ENCODE results near the gene LRRC61.

LRRC61 gene

DNA sequence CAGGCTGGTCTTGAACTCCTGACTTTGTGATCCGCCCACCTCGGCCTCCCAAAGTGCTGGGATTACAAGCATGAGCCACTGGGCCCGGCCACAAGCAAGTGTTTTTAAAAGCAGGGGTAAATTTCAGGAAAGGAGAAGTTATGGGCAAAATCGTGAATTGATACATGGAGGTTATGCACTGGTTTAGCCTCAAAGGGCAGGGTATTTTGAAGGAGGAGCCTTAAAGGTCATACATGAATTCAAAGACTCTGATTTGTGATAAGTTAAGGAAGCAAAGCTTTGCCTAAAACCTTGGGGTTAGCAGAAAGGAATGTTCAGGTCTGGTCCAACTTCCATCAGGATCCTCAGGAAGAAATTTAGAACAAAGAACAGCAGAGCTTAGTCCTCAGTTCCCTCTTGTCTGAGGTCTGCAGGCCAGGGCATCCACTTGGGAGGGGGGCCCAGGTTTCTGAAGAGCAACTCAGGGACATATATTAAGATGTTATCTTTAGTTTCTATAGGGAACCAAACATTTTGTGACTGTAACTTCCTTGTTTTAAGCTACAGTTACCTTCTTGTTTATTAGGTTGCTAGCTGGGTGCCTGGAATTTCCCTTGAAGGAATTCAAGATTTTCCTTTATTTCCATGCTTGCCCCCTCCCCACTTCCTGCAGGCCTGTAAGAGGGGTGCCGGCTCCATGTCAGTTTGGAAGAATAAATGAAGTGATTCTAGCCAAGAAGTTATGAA is 42.7 kb downstream of the LRRC61 start:
- TF ChIP-seq GATA2 (IDR thresholded peaks at IDR 0.05; ENCODE audit: low read depth, low read length) (no peak), GATA3 (IDR thresholded peaks at IDR 0.05; ENCODE audit: low read depth, low read length) (no peak)

- TF ChIP-seq GATA3 (IDR thresholded peaks at IDR 0.05; ENCODE audit: low read depth, low read length) (no peak), GATA2 (IDR thresholded peaks at IDR 0.05; ENCODE audit: low read depth, low read length) (no peak)
These were observed 44.5 kb downstream of the LRRC61 start for GRCh38 chr7:150367677-150368095.

GRCh38 chr7:150368096-150368883 is 45.1 kb downstream of the LRRC61 start, which contains the start of gene REPIN1:
TSS of gene REPIN1 (plus strand) at chr7:150368822. CDS start at chr7:150369712, 890 bp downstream.
- TF ChIP-seq GATA2 (IDR thresholded peaks at IDR 0.05; ENCODE audit: low read depth, low read length), result no peak
- no peak for TF ChIP-seq GATA3 (IDR thresholded peaks at IDR 0.05; ENCODE audit: low read depth, low read length)

GRCh38 chr7:150368884-150369747 is 46.0 kb downstream of the LRRC61 start:
- TF ChIP-seq GATA2 (IDR thresholded peaks at IDR 0.05; ENCODE audit: low read depth, low read length), result no peak
- no peak for TF ChIP-seq GATA3 (IDR thresholded peaks at IDR 0.05; ENCODE audit: low read depth, low read length)

DNA sequence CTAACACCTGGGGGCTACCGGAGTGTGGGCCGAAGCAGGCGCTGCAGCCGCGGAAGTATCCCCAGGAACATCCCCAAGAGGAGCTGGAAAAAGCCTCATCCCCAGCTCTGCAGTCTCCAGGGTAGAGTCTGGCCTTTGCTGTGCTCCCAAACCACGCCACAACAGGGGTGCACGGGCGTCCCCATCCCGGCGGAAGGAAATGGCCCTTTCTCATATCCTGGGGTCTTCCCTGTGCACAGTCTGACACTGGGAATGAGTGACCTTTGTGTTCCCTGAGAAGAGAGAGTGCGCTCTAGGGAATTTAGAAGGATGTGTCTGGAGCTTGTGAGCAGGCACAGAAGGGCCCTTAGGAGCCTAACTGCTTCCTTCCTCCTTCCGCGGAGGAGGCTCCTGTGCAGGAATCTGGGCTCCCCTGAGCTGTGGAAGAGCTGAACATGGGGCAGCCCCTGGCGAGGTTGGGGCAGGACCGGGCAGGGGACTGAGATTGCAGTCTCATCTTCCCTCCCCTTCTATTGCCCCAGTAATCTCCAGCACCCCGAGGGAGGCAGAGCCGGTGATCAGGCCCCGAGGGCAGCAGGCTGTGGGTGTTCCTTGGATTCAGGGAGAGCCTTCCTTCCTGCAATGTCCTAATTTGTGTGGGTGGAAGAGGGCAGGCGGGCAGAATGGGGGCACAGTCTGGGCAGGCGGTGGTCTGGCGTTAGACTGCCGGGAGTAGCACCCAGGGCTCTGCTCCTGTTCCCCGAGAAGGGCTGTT is 46.8 kb downstream of the LRRC61 start:
- TF ChIP-seq GATA2 (IDR thresholded peaks at IDR 0.05; ENCODE audit: low read depth, low read length), result no peak
- no peak for TF ChIP-seq GATA3 (IDR thresholded peaks at IDR 0.05; ENCODE audit: low read depth, low read length)

GRCh38 chr7:150370612-150371071 is 47.5 kb downstream of the LRRC61 start:
- TF ChIP-seq GATA2 (IDR thresholded peaks at IDR 0.05; ENCODE audit: low read depth, low read length) (no peak), GATA3 (IDR thresholded peaks at IDR 0.05; ENCODE audit: low read depth, low read length) (no peak)

GRCh38 chr7:150371131-150371995 is 48.2 kb downstream of the LRRC61 start:
- TF ChIP-seq GATA3 (IDR thresholded peaks at IDR 0.05; ENCODE audit: low read depth, low read length) (no peak), GATA2 (IDR thresholded peaks at IDR 0.05; ENCODE audit: low read depth, low read length) (no peak)

DNA sequence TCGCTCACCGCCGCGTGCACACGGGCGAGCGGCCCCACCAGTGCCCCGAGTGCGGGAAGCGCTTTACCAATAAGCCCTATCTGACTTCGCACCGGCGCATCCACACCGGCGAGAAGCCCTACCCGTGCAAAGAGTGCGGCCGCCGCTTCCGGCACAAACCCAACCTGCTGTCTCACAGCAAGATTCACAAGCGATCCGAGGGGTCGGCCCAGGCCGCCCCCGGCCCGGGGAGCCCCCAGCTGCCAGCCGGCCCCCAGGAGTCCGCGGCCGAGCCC is 48.8 kb downstream of the LRRC61 start:
- TF ChIP-seq GATA2 (IDR thresholded peaks at IDR 0.05; ENCODE audit: low read depth, low read length) (no peak), GATA3 (IDR thresholded peaks at IDR 0.05; ENCODE audit: low read depth, low read length) (no peak)

GRCh38 chr7:150372271-150373048 is 49.3 kb downstream of the LRRC61 start:
- TF ChIP-seq GATA3 (IDR thresholded peaks at IDR 0.05; ENCODE audit: low read depth, low read length), result no peak
- no peak for TF ChIP-seq GATA2 (IDR thresholded peaks at IDR 0.05; ENCODE audit: low read depth, low read length)

- TF ChIP-seq GATA3 (IDR thresholded peaks at IDR 0.05; ENCODE audit: low read depth, low read length), result no peak
- TF ChIP-seq GATA2 (IDR thresholded peaks at IDR 0.05; ENCODE audit: low read depth, low read length), result no peak
These were observed 50.1 kb downstream of the LRRC61 start for GRCh38 chr7:150373049-150373801.

DNA sequence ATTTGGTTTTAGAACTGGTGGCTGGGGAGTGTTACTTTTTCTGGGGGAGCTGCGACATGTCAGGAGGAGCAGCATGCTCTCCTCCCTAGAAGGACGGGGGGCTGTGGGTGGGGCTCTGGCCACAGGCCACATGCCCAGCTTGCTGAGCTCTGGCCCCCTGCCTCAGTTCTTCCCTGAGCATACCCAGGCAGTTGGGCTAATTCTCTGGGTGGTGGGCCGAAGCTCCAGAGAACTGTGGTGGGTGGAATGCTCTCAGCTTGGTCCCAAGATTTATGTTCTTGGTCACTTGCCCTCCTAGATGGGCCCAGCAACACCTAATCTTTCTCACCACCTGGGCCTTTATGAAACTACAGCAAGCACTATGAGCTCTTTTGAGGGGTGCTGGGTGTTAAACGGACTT is 50.9 kb downstream of the LRRC61 start:
- TF ChIP-seq GATA3 (IDR thresholded peaks at IDR 0.05; ENCODE audit: low read depth, low read length), result no peak
- TF ChIP-seq GATA2 (IDR thresholded peaks at IDR 0.05; ENCODE audit: low read depth, low read length), result no peak
